Activated gamma-delta T cell treated with Interleukin-2 at 50 U/mL for 16 hours (primary cell): ENCODE measurements around the gene ANKRD44.
"Not testable (repeated sequence)": the region's sequence is repeated elsewhere in the genome, so short reads cannot be mapped to it uniquely, and the experiment has no call there.

Experiments
- DNase-seq: peaks from one replicate; pipeline ENCODE4 v3.0.0-alpha.2; 2020

ANKRD44 gene

DNA sequence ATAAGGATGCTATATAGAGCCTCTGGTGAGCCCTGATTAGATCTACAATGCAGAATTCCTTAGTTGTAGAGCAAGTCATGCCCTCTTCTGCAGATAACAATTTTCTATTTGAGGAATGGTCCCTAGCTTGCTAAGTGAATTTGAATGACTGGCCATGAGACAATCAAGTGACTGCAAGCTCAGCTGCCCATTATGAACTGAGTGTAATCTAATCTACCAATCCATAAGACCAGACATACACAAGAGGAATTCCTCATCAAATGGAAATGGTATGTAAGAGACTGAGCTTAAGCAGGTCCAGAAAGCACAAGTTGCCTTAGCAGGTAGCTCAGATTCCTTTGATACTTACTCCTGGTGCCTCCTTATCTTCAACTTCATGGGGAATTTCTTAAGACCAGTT is 4.8 kb upstream of the ANKRD44 start:
- no peak for DNase-seq

DNA sequence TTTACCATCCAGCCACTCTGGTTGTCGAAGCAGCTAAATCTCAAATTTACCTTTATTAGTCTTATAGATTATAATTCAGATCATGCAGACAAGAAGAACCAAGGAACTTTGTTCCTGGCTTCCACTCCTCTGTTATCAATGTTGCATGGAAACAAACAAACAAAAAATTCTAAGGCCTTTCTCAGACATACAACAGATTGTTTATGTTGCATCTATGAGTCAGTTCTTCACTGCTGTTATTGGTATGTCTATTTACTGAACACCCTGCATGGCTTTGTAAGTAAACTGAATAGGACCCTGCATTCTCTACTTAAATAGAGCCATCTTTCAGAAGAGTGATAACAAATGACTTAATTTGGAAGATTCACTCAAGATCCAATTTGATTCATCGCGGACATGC is 1.6 kb upstream of the ANKRD44 start:
- DNase-seq, result no peak

GRCh38 chr2:197311421-197312033 is 947 bp upstream of the ANKRD44 start:
- DNase-seq, result no peak

- no peak for DNase-seq
These were observed 424 bp upstream of the ANKRD44 start for GRCh38 chr2:197310987-197311420.

DNA sequence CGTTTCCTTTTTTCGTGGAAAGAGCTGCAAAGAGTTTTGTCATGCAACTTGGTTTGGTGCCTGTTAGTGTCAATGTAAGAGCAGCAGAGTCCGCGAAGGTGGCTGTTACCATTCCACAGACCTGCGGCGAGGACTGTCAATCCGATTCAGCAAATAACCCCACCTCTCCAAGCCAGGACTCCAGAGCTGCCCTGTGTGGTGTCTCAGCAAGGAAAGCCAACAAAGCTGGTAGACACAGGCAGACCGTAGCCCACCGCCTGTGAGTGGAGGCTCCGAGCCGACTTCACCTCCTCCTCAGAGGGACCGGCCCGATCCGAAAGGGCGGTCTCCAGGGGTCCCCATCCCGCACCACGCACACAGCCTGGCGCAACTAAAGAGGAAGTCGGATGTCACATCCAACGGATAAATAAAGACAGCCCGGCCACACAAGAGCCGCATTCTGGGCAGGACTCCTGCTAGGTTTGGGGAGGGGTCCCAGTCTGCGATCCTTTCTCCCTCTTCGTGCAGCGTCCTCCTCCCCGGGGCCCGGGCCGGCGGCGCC is 819 bp downstream of the ANKRD44 start:
- peak; percentile 59 for DNase-seq

GRCh38 chr2:197308996-197309690 is 1.4 kb downstream of the ANKRD44 start:
- no peak for DNase-seq

DNA sequence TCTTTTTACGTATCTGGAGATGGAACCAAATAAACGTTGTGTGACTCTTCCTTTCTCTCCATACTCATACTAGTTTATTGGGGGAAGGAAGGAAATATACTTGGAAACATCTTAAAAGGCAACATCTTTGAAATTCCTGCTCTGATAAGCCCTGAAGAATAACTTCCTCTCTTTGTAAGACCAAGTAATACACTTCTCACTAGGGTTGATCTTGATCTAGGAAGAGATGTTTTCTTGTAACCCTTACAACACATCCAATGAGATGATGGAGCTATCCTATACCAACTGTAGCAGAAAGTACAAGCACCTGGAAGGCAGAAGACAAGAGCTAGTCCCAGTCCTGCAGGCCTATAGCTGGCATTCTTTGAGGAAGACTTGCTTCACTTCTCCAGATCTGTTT is 2.0 kb downstream of the ANKRD44 start:
- no peak for DNase-seq

DNA sequence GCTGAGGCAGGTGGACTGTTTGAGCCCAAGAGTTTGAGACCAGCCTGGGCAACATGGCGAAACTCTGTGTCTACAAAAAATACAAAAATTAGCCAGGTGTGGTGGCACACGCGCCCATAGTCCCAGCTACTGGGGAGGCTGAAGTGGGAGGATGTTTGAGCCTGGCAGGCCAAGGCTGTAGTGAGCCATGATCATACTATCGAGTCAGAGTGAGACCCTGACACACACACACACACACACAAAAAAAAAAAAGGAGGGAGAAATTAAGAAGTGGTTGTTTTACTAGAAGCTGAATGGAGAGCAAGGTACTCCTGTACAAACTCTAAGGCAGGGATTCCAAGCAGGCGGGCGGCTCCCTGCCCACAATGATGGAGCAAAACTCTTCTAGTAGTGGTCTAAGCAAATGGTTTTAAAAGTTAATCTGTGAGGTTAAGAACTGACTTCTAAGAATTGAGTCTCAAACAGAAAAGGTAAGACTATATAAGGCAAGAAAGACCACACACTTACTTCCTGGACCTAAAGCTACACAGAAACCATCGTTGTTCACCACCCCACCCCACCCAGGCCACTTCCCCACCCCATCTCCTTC is 2.6 kb downstream of the ANKRD44 start:
- no peak for DNase-seq

DNA sequence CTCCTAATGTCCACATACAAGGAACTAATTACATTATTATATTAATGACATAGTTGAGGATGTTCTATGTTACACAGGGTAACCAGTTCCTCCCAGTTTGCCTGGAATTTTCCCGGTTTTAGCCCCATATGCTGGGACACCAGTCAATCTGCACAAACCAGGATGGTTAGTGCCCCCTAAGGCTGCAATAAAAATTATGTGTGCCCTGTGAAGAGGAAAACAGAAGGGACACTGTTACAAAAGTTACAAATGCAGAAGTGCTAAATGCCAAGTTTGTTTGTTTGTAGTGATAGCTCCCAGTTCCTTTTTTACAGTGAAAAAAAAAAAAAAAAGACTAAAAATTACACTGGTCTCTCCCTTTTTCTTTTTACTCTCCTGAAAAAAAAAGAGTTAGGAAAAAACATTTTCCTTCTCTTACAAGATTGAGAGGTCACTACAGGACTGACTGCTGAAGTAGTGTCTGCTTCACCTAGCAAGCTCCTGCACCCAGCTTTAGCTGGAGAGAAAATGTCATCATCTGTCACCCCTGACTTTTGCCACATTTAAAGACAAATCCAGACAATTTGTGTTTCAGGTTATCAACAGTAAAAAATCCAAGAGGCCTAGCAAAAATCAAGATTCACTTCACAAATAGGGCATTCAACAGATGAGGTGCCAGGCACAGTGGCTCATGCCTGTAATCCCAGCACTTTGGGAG is 3.2 kb downstream of the ANKRD44 start:
- no peak for DNase-seq

DNA sequence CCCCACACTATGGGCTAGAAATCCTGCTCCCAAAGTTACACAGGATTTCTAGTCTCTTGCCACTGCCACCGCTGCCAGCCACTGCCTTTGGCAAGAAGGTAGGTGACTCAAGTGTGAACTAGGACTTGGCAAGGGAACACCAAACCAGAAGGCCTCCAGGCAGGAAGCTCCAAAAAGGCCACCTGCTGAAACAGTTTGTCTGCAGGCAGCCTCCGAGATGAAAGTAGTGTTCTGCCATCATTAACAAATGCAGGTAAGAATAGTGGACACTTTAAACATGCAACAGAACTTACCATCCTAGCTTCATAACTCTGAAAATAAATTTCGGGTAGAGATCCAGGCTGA is 3.9 kb downstream of the ANKRD44 start:
- no peak for DNase-seq

DNA sequence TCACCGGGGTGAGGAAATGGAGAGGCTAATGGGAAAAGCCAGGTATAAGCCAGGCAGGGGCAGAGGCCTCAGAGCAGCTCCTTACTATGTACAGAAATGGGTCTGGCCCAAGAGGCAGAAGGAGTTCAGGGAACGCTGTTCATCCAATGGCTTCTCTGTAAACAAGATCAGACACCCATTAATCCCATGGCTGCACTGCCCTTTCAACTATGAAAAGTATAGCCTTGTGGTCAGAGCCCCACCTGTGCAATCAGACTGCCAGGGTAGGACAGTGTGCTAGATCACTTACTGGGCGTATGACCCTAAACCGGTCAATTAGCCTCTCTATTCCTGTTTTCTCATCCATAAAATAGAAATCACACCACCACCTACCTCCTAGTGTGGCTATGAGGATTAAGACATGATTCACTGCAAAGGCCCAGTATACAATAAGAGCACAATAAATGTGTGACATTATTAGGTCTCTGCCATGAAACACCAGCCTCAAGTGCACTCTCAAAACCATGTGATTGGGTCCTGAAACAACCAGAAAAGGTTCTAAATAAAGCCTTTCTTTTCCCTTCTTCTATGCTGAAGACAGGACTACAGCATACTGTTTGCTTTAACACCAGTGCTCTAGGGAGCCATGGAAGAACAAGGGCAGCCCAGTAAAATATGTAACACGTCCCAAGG is 4.4 kb downstream of the ANKRD44 start:
- DNase-seq, result no peak

- DNase-seq, result no peak
These were observed 6.0 kb downstream of the ANKRD44 start for GRCh38 chr2:197304556-197305011.

DNA sequence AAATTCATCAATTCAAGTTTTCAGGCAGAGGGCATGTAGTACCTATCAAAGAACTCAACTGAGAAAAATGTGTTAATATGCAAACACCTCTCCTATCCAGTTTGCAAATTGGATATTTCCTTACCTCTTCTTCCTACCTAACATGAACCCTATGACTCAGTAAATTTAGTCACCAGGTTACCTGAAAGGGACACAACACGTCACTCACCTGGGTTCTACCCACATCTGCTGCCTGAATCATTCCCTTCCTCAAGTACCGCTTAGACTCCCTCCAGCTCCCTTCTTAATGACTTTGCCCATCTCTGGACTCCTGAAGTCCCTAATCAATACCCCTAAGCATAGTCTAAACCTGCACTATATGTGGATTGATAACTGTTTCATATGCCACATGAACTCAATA is 10.4 kb downstream of the ANKRD44 start:
- DNase-seq, result no peak

DNA sequence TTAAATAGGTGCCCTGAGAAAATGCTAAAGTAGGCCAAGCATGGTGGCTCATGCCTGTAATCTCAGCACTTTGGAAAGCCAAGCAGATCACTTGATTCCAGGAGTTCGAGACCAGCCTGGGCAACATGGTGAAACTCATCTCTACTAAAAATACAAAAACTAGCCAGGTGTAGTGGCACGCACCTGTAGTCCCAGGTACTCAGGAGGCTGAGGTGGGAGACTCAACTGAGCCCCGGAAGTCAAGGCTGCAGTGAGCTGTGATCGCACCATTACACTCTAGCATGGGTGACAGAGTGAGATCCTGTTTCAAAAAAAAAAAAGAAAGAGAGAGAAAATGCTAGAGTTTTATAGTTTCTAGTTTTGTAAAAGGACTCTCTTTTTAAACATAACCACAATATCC is 12.0 kb downstream of the ANKRD44 start:
- DNase-seq, result no peak

DNA sequence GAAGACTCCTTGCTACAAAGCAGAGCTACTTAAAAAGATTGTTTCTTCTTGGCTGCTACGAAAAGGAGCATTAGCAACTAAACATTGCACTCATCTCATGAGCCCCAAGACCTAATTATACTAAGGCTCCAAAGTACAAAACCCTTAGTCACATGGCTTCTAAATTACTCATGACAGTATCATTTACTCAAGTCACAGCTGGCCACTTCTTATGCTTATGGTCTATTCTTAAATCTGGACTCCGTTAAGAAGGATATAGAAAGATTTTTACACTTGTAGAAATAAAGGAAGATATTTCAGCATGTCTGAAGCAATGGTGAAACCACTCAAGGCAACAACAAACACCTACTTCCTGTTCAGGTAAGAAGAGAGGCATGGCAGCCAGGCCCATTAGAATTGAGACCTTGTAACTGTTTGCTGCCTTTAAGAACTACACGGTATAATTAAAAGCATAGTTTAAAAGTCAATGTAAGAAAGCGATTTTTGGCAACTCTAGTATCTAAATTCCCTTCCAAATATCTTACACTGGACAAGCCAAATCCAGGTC is 12.7 kb downstream of the ANKRD44 start:
- DNase-seq, result no peak

GRCh38 chr2:197297266-197297665 is 13.3 kb downstream of the ANKRD44 start:
- DNase-seq, result no peak

GRCh38 chr2:197296835-197297234 is 13.7 kb downstream of the ANKRD44 start:
- no peak for DNase-seq

DNA sequence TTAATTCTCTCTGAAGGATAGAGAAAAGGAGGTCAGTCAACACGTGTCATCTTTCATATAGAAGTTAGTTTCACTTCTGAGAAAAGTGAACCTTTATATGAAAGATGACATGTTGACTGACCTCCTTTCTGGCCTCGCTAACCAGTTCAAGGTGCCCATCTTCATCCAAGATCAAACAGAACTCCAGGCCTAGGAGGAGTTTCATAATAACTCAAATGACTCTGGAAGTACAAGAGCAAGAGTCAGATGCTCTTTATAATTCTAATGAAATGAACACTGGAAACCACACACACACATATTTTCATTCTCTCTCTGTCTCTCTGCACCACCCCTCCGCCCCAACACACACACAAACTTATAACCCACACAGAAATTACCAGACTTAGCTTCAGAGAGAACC is 16.3 kb downstream of the ANKRD44 start:
- DNase-seq, result no peak

GRCh38 chr2:197293252-197294007 is 17.1 kb downstream of the ANKRD44 start:
- no peak for DNase-seq

DNA sequence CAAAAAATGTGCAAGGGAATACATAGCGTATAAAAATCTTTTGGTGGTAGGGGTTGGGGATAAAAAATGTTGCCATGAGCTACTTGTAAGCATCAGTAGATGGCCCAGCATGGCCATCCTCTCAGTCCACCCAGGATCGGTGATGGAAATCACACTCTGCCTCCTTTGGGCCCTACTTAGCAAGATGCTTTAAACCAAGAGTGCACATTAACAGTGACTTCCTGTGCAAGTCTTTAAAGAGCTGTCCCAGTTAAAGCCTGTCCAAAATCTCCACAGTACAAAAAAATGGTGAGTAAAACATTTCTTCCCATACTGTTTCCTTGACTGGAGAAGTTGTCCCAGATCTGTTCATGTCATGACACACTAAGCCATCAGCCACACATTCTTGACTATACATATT is 18.0 kb downstream of the ANKRD44 start:
- DNase-seq, result no peak

- DNase-seq, result not testable (repeated sequence)
These were observed 23.0 kb downstream of the ANKRD44 start for GRCh38 chr2:197287596-197287932.
